ENCODE data around the gene NBPF12.
"Not testable (repeated sequence)": the region's sequence is repeated elsewhere in the genome, so short reads cannot be mapped to it uniquely, and the experiment has no call there.

GRCh38 chr1:146972681-146973080, 34.6 kb downstream of the NBPF12 start:
- TF ChIP-seq CTCF (IDR thresholded peaks at IDR 0.05; ENCODE audit: low read depth, low read length, missing input control); SP1 (IDR thresholded peaks at IDR 0.05); REST (IDR thresholded peaks at IDR 0.05); RAD21 (IDR thresholded peaks at IDR 0.05): not testable (repeated sequence)
